Mesenchymal stem cell (in vitro differentiated cells and primary cell): ENCODE results near the gene ZNF639. TPM values are rescaled to one million over a fixed set of nuclear protein-coding genes. Genes with fewer than 3 reads are reported as not detected.
"Not testable (repeated sequence)": the region's sequence is repeated elsewhere in the genome, so short reads cannot be mapped to it uniquely, and the experiment has no call there.

Experiments
- DNase-seq: peaks from one replicate; pipeline ENCODE4 v3.0.0-alpha.2; 2013
- H2AFZ ChIP-seq: one replicate; pipeline ENCODE4 v1.6.1; 2013; ENCODE audit warnings: low read depth, mild to moderate bottlenecking, control low read depth, inconsistent platforms, low read length, moderate library complexity
- H2AK5ac ChIP-seq: 2 replicates; pipeline ENCODE4 v1.6.1; 2013; ENCODE audit warnings: low read length, moderate library complexity, mild to moderate bottlenecking, inconsistent platforms; ENCODE audit not compliant: severe bottlenecking
- H2BK120ac ChIP-seq: one replicate; pipeline ENCODE4 v1.6.1; 2013; ENCODE audit warnings: low read depth, mild to moderate bottlenecking, inconsistent platforms, low read length, moderate library complexity
- H2BK12ac ChIP-seq, 2 experiments: one replicate each; pipeline ENCODE4 v1.6.1; 2013; ENCODE audit warnings: inconsistent platforms in 2 of 2, low read length in 2 of 2, mild to moderate bottlenecking in 2 of 2, moderate library complexity in 2 of 2, control low read depth in 1 of 2
- H2BK15ac ChIP-seq: one replicate; pipeline ENCODE4 v1.6.1; 2013; ENCODE audit warnings: mild to moderate bottlenecking, low read depth, inconsistent platforms; ENCODE audit not compliant: poor library complexity, severe bottlenecking
- H2BK5ac ChIP-seq: 2 replicates; pipeline ENCODE4 v1.6.1; 2013; ENCODE audit warnings: low read depth, mild to moderate bottlenecking, low read length, control low read depth, inconsistent platforms; ENCODE audit not compliant: poor library complexity, severe bottlenecking
- H3K14ac ChIP-seq, 2 experiments: one replicate each; pipeline ENCODE4 v1.6.1; 2013; ENCODE audit warnings: inconsistent platforms in 2 of 2, low read length in 2 of 2, control low read depth in 1 of 2, mild to moderate bottlenecking in 1 of 2, moderate library complexity in 1 of 2
- H3K18ac ChIP-seq, 2 experiments: one replicate each; pipeline ENCODE4 v1.6.1; 2013; ENCODE audit warnings: inconsistent platforms in 2 of 2, low read length in 2 of 2, control low read depth in 1 of 2, low read depth in 1 of 2, mild to moderate bottlenecking in 1 of 2
- H3K23ac ChIP-seq, 2 experiments: one replicate each; pipeline ENCODE4 v1.6.1; 2013; ENCODE audit warnings: inconsistent platforms in 2 of 2, low read length in 2 of 2, mild to moderate bottlenecking in 2 of 2, moderate library complexity in 2 of 2, control low read depth in 1 of 2
- H3K27ac ChIP-seq: 2 replicates; pipeline ENCODE4 v1.5.1; 2013; ENCODE audit warnings: mild to moderate bottlenecking, moderate library complexity, low read length, control low read depth, inconsistent platforms; ENCODE audit not compliant: poor library complexity, severe bottlenecking
- H3K27me3 ChIP-seq, 2 experiments: 2 replicates each; pipeline versions ENCODE4 v1.6.1 to v1.7.0; 2013; ENCODE audit warnings: low read length in 2 of 2, mild to moderate bottlenecking in 2 of 2, moderate library complexity in 2 of 2, control low read depth in 1 of 2, inconsistent platforms in 1 of 2; ENCODE audit not compliant: control insufficient read depth in 1 of 2, insufficient read depth in 1 of 2
- H3K36me3 ChIP-seq, 2 experiments: 2 replicates each; pipeline versions ENCODE4 v1.6.1 to v1.7.0; 2013; ENCODE audit warnings: low read length in 2 of 2, control low read depth in 1 of 2, inconsistent platforms in 1 of 2, low read depth in 1 of 2, mild to moderate bottlenecking in 1 of 2; ENCODE audit not compliant: insufficient read depth in 2 of 2, control insufficient read depth in 1 of 2
- H3K4ac ChIP-seq, 2 experiments: one replicate each; pipeline ENCODE4 v1.6.1; 2013; ENCODE audit warnings: inconsistent platforms in 2 of 2, low read length in 2 of 2, mild to moderate bottlenecking in 2 of 2, moderate library complexity in 2 of 2, control low read depth in 1 of 2, low read depth in 1 of 2
- H3K4me1 ChIP-seq: 2 replicates; pipeline ENCODE4 v1.6.1; 2013; ENCODE audit warnings: low read depth, low read length, control low read depth; ENCODE audit not compliant: control insufficient read depth, insufficient read depth
- H3K4me2 ChIP-seq: 2 replicates; pipeline ENCODE4 v1.6.1; 2013; ENCODE audit warnings: low read length, mild to moderate bottlenecking, inconsistent platforms; ENCODE audit not compliant: poor library complexity, severe bottlenecking
- H3K4me3 ChIP-seq, 2 experiments: 2 replicates each; pipeline versions ENCODE4 v1.5.1 to v1.7.0; 2013; ENCODE audit warnings: low read length in 2 of 2, mild to moderate bottlenecking in 2 of 2, control low read depth in 1 of 2, low read depth in 1 of 2; ENCODE audit not compliant: insufficient read depth in 1 of 2
- H3K79me1 ChIP-seq: replicated peaks from 2 replicates; pipeline ENCODE4 v1.6.1; 2013; ENCODE audit warnings: mild to moderate bottlenecking, control low read depth, low read length, inconsistent platforms; ENCODE audit not compliant: poor library complexity, severe bottlenecking
- H3K9ac ChIP-seq: 2 replicates; pipeline ENCODE4 v1.7.0; 2013; ENCODE audit warnings: mild to moderate bottlenecking, low read length, moderate library complexity
- H3K9me3 ChIP-seq: 2 replicates; pipeline ENCODE4 v1.7.0; 2013; ENCODE audit warnings: mild to moderate bottlenecking, low read length; ENCODE audit not compliant: control insufficient read depth
- H4K8ac ChIP-seq: one replicate; pipeline ENCODE4 v1.6.1; 2013; ENCODE audit warnings: inconsistent platforms, mild to moderate bottlenecking, low read length, moderate library complexity
- H4K91ac ChIP-seq: one replicate; pipeline ENCODE4 v1.6.1; 2013; ENCODE audit warnings: mild to moderate bottlenecking, low read length, inconsistent platforms
- WGBS: methylation state at CpG from one replicate; pipeline ENCODE4 v1.1.7; 2013; ENCODE audit warnings: mixed read lengths; 5-methylcytosine and 5-hydroxymethylcytosine counted together
- polyA plus RNA-seq, 2 experiments: library from polyadenylated mRNA; stranded (reverse); fragments of 200-250 nt; gene quantifications; one replicate each; pipeline ENCODE4 v1.2.3, GENCODE V29; 2013

The ZNF639 gene, protein sequence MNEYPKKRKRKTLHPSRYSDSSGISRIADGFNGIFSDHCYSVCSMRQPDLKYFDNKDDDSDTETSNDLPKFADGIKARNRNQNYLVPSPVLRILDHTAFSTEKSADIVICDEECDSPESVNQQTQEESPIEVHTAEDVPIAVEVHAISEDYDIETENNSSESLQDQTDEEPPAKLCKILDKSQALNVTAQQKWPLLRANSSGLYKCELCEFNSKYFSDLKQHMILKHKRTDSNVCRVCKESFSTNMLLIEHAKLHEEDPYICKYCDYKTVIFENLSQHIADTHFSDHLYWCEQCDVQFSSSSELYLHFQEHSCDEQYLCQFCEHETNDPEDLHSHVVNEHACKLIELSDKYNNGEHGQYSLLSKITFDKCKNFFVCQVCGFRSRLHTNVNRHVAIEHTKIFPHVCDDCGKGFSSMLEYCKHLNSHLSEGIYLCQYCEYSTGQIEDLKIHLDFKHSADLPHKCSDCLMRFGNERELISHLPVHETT
- polyA plus RNA-seq (2013, experiment 1 of 2): 28.1 TPM
- 27.4 TPM for polyA plus RNA-seq (2013, experiment 2 of 2)

DNA sequence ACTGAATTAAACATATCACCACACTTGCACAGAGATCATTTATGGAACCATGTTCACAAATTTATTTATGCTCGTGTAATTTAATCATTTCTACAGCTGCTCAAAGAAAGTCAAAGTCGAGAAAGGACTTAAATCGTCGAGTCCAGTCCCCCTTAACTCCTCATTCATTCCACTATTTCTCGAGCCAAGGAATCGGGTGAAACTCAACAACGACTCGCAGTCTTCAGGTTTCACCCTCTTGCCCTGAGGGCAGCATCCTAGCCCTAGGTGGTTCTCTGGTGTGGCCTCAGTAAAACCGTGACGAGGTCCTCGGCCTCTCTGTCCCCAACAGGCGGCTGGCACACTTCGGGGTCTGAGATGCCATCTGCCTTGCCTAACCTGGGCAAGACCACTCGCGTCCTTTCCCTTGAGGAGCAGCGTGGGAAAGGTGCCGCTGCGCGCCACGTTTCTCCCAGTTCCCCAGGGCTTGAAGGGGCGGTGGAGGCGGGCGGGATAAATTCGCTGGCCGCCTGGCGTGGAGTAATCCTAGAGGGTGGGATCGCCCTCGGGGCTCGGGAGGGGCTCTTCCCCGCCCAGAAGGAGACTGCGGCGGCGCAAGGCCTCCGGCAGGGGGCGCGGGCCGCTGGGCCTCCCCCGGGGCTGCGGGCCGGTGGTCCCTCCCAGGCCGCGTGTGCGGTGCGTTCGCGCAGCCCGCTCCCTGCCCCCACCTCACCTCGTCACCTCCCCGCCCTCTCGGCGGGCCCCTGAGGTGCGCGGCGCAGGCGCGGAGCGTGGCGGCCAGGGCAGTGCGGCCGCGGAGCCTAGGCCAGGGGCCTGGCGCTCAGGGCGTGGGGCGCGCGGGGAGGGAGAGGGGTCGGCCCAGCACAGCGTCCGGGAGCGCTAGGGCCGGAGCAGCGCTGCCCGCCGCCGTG, at the start of gene ZNF639:
TSS of gene ZNF639 (plus strand) at position 746 of the 911 bp plus-strand sequence. CDS start 5,263 bp downstream, outside the sequence.
- Histone ChIP-seq H3K18ac (peak within 1 kb of the TSS; percentile 97), H3K4me3 (peak within 1 kb of the TSS; percentile 86 to 94), H3K4me1 (peaks cover 6% of the 10 kb centered on the region), H4K8ac (peak within 1 kb of the TSS; percentile 94), H3K14ac (peak within 1 kb of the TSS; percentile 48 to 97), H3K4me2 (peak within 1 kb of the TSS; percentile 37), H2BK15ac (peak within 1 kb of the TSS; percentile 88), H3K4ac (peak within 1 kb of the TSS; percentile 90 to 95), H2BK120ac (peak within 1 kb of the TSS; percentile 90), H3K9me3 (no peaks in the 10 kb centered on the region), H3K9ac (peak within 1 kb of the TSS; percentile 93), H3K27me3 (no peaks in the 10 kb centered on the region), H3K36me3 (peaks cover 4 to 7% of the 10 kb centered on the region in 2 experiments), H2BK5ac (peak within 1 kb of the TSS; percentile 79), H2AFZ (peak within 1 kb of the TSS; percentile 86), H4K91ac (peak within 1 kb of the TSS; percentile 95), H2BK12ac (peak within 1 kb of the TSS; percentile 79 to 81), H3K79me1 (no peaks in the 10 kb centered on the region), H3K27ac (peak within 1 kb of the TSS; percentile 78), H2AK5ac (no peak within 1 kb of the TSS), H3K23ac (peak within 1 kb of the TSS; percentile 72 to 98)
- 5% methylated on average over 34 of the region's 75 CpGs for WGBS
- DNase-seq: peak; percentile 92

DNA sequence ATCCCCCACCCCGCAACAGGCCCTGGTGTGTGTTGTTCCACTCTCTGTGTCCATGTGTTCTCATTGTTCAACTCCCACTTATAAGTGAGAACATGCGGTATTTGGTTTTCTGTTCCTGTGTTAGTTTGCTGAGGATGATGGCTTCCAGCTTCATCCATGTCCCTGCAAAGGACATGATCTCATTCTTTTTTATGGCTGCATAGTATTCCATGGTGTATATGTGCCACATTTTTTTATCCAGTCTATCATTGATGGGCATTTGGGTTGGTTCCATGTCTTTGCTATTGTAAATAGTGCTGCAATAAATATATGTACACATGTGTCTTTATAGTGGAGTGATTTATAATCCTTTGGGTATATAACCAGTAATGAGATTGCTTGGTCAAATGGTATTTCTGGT, 48.4 kb upstream of the ZNF639 start:
- H3K9ac ChIP-seq, H3K4ac ChIP-seq, H4K8ac ChIP-seq, H2BK15ac ChIP-seq, H3K79me1 ChIP-seq, H3K9me3 ChIP-seq, H3K14ac ChIP-seq, H3K4me2 ChIP-seq, H3K4me3 ChIP-seq, H3K27ac ChIP-seq, H3K23ac ChIP-seq, H3K36me3 ChIP-seq, H4K91ac ChIP-seq, H3K27me3 ChIP-seq, H2BK5ac ChIP-seq, H3K4me1 ChIP-seq, H2AK5ac ChIP-seq, H3K18ac ChIP-seq, H2BK12ac ChIP-seq, H2BK120ac ChIP-seq, DNase-seq, H2AFZ ChIP-seq: not testable (repeated sequence)
- no CpG with 5 or more reads among the region's 2 CpGs for WGBS

DNA sequence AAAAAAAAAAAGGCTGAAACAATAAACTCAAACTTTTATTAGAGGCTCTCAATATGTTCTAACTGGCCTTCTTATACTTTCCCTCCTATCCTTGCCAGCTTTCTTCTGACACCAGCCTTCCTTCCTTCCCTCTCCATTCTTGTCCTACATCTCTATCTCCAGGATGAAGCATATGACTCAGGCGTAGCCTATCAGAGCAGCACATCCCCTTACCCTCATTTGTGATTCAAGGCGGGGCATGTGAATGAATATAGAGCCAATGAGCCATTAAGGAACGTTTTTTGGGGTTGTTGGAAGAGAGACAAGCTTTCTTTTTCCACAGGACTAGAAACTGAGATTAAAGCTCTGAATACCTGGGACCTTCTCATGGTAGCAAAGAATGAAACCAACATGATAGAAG, 46.8 kb upstream of the ZNF639 start:
- Histone ChIP-seq H3K4ac (no peak overlapping the region), H3K27me3 (peaks cover 0 to 7% of the 10 kb centered on the region in 2 experiments), H2BK120ac (no peak overlapping the region), H3K4me3 (no peak overlapping the region), H3K27ac (no peak overlapping the region), H3K23ac (no peak overlapping the region), H3K9ac (no peak overlapping the region), H2AK5ac (no peak overlapping the region), H2BK12ac (no peak overlapping the region), H3K4me1 (no peaks in the 10 kb centered on the region), H4K91ac (no peak overlapping the region), H3K36me3 (no peaks in the 10 kb centered on the region), H4K8ac (no peak overlapping the region), H3K79me1 (no peaks in the 10 kb centered on the region), H2BK5ac (no peak overlapping the region), H3K9me3 (no peaks in the 10 kb centered on the region), H3K18ac (no peak overlapping the region), H3K4me2 (no peak overlapping the region), H2AFZ (no peak overlapping the region), H3K14ac (no peak overlapping the region), H2BK15ac (no peak overlapping the region)
- DNase-seq: no peak
- WGBS: 67% methylated on average over 2 of the region's 3 CpGs

DNA sequence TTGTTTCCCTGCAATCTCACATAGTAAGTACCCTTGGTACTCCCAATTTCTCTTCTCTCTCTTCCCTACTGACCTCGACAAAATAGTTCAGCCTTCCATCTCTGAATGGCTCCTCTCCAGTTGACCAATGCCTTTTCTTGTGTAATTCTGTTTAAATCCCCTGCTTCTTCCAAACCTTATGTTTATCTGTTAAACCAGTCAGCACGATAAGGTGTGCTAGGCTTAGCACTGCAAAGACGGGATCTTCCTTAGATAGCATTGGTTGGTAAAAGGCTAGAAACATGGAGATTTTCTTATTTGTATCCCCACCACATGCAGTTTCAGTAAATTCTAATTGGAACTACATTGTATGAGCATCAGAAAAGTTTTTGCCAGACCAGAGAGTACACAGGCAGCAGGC, 46.1 kb upstream of the ZNF639 start:
- Histone ChIP-seq H3K27me3 (peaks cover 0 to 7% of the 10 kb centered on the region in 2 experiments), H2BK15ac (no peak overlapping the region), H2BK12ac (no peak overlapping the region), H2BK120ac (no peak overlapping the region), H3K9me3 (no peaks in the 10 kb centered on the region), H3K27ac (no peak overlapping the region), H3K23ac (no peak overlapping the region), H2BK5ac (no peak overlapping the region), H3K9ac (no peak overlapping the region), H4K8ac (no peak overlapping the region), H2AFZ (no peak overlapping the region), H3K4me2 (no peak overlapping the region), H3K4me3 (no peak overlapping the region), H2AK5ac (no peak overlapping the region), H3K14ac (no peak overlapping the region), H3K18ac (no peak overlapping the region), H3K79me1 (no peaks in the 10 kb centered on the region), H3K36me3 (no peaks in the 10 kb centered on the region), H4K91ac (no peak overlapping the region), H3K4ac (no peak overlapping the region), H3K4me1 (no peaks in the 10 kb centered on the region)
- no peak for DNase-seq
- WGBS: 88% methylated on average over 1 of the region's 3 CpGs
